VCaP (cell line): ENCODE measurements around the gene NPIPB6.

Experiments
- H3K27ac ChIP-seq: fragments of 450-650 bp; 2 replicates; pipeline ENCODE4 v1.5.1; 2017
- TF ChIP-seq, protein P1 (sequence below): fragments of 450-650 bp; conservative IDR thresholded peaks from 2 replicates; pipeline ENCODE4 v1.5.1; 2017; ENCODE audit warnings: mild to moderate bottlenecking, moderate library complexity

NPIPB6 gene

DNA sequence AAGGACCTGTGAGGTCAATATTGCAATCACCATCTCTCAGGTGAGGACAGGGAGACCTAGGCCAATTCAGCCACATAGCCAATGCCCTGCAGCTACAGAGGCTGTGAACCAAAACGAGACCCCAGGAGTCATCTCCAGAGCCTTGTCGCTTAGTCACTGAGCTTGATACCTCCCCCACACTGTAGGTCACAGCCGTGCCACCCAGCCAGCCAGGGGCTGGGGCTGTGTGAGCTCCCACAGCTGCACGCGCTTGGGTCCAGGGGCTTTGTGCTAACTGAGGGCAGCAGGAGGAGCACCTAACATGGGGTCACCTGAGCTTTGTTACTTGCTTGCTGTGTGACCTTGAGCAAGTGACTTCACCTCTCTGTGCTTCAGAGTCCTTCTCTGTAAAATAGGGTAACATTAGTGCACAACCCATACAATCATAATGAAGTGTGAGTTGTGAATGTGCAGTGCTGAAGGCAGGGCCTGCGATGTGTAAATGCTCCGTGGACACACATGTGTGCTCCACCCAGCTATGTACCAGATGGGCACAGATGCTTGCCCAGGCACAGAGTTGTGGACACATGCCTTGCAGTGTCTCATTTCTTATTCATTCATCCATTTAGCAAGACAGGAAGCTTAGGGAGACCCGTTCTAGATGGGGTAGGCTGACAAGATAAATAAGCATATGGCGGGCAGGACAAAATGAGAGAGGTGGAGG, 45.1 kb downstream of the NPIPB6 start:
- TF ChIP-seq, protein P1, sequence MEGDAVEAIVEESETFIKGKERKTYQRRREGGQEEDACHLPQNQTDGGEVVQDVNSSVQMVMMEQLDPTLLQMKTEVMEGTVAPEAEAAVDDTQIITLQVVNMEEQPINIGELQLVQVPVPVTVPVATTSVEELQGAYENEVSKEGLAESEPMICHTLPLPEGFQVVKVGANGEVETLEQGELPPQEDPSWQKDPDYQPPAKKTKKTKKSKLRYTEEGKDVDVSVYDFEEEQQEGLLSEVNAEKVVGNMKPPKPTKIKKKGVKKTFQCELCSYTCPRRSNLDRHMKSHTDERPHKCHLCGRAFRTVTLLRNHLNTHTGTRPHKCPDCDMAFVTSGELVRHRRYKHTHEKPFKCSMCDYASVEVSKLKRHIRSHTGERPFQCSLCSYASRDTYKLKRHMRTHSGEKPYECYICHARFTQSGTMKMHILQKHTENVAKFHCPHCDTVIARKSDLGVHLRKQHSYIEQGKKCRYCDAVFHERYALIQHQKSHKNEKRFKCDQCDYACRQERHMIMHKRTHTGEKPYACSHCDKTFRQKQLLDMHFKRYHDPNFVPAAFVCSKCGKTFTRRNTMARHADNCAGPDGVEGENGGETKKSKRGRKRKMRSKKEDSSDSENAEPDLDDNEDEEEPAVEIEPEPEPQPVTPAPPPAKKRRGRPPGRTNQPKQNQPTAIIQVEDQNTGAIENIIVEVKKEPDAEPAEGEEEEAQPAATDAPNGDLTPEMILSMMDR: no peak
- no peak overlapping the region for H3K27ac ChIP-seq

DNA sequence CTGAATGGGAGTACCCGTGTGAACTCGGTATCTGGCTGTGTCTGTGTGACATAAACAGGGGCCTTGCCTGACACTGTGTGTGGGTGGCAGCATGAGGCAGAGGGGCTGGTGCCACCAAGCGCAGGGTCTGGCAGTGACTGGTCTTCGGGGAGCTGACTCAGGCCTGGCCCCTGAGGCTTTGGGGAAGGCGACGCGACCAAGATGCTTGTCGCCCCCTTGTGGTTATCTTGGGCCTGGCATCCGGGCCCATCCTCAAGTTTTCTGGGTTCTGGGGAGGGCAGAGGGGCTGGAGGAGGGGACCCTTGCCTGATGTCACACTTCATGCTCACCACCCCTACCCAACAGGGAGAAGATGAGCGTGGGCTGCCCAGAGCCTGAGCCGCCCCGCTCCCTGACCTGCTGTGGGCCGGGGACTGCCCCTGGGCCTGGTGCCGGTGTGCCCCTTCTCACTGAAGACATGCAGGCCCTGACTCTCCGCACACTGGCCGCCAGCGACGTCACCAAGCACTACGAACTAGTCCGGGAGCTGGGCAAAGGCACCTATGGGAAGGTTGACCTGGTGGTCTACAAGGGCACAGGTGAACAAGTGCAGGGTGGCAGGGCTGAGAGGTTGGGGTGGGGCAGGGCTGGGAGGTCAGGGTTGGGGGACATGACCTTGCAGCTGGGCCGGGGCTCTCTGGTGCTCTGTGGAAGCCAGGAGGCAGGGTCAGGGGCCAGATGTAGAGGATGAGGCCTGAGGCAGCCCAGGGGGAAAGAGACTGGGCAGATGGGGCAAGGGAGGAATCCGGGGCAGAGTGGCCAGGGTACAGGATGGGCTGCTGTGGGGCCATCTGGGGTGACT, 46.0 kb downstream of the NPIPB6 start:
- TF ChIP-seq, protein P1: peak; percentile 75
- no peak overlapping the region for H3K27ac ChIP-seq

DNA sequence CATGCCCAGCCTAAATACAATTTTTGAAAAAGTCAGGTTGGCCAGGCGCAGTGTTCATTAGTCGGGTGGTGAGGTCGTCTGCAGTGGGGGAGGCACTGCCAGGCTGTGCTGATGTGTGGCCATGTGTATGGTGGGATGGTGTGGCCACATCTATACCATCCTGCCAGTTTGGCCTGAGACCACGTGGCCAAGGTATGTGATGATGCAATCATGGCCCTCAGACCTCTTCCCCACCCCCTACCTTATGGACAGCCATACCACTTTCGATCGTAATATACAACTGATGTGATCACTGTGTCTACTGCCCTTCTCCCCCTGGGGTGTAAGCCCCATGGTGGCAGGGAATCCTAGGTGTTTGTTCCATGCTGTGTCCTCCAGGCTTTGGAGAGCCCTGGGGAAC, 47.3 kb downstream of the NPIPB6 start:
- no peak overlapping the region for H3K27ac ChIP-seq
- TF ChIP-seq, protein P1: no peak

DNA sequence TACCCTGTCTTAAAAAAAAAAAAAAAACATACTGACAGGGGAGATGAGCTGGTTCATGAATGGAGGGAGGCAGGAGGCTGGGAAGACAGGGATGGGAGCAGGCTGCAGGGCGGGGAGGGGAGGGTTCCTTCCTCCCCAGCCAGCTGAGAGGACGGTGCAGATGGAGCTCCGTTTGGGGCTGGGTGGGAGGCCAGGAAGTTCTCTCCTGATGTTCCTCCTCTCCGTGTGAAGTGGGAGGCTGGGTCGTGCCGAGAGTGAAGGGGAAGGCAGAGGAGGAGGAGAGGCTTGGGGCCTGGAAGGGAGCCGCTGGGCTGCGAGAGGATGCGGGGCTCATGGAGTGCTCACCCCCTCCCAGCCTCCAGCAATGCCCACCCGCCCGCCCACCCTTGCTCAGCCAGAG, 49.7 kb downstream of the NPIPB6 start:
- no peak overlapping the region for H3K27ac ChIP-seq
- TF ChIP-seq, protein P1: no peak

DNA sequence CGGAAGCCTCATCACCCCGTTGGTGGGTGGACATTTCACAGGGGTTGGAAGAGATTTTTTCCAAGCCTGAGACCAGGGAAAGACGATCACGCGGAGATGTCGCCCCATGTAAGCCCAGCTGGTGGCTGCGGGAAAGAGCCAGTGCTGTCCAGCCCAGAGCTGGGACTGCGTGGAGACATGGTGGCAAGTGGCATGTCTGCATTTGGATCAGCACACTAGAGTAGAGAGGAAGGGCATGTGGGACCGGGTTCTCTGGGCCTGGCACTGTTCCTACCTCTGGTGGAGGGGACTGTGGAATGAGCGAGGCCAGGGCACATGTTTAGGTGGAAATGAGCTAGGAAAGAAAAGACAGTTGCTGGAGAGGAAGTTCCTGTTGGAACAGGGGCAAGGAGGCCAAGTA, 51.0 kb downstream of the NPIPB6 start:
- TF ChIP-seq, protein P1: no peak
- no peak overlapping the region for H3K27ac ChIP-seq

DNA sequence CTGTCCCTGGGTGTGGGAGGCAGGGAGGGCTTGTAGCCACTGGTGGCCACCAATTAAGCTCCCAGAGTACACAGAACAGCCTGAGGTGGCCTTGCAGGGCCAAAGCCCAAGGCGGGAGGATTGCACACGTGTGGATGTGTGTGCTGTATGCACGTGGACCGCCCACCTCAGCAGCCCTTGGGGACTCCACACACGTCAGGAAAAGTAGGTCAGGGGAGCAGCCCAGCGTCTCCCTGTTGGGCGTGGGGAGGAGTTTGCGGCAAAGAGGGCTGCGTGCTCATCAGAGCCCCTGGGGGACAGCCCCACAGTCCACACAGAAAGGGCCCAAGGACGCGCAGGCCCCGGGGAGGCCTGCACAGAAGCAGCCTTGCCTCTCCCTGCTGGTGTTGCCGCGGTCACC, 51.4 kb downstream of the NPIPB6 start:
- TF ChIP-seq, protein P1: no peak

DNA sequence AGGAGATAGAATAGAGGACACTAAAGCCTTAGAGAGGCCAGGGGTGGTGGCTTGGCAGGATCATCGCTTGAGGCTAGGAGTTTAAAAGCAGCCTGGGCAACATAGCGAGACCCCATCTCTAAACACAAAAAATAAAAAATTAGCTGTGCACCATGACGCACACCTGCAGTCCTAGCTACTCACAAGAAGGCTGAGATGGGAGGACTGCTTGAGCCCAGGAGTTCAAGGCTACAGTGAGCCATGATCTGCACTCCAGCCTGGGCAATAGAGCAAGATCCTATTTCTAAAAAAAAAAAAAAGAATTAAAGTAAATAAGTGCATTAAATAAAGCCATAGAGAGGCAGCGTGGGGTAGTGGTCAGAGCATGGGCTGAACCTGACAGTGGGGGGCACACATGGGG, 51.9 kb downstream of the NPIPB6 start:
- TF ChIP-seq, protein P1: no peak
- no peak overlapping the region for H3K27ac ChIP-seq

More for the DNA sequence above, 51.4 kb downstream of the NPIPB6 start:
- no peak overlapping the region for H3K27ac ChIP-seq
